ENCODE measurements around the gene TLR6. TPM values are rescaled to one million over a fixed set of nuclear protein-coding genes. Genes with fewer than 3 reads are reported as not detected.
A peak's percentile ranks its signal among the peaks of the same experiment; 100 is the strongest.

Gene TLR6
- polyA plus RNA-seq, 1 of the 3 experiments (the other 2 are of a cell fraction), result 0.10 TPM

- WGBS (ENCODE audit: low lambda C conversion rate), result 87% methylated on average over 1 of the region's 1 CpG
- no peak for DNase-seq
- Histone ChIP-seq H3K27me3 (ENCODE audit: insufficient read depth) (no peaks in the 10 kb centered on the region), H4K20me1 (ENCODE audit: insufficient read depth) (no peaks in the 10 kb centered on the region), H3K4me1 (ENCODE audit: control insufficient read depth in 1 of 2, insufficient read depth in 2 of 2, low read depth in 1 of 2, low read length in 1 of 2) (no peaks in the 10 kb centered on the region; a peak in 1 of 4 replicates), H3K9ac (no peak overlapping the region), H3K9me2 (no peaks in the 10 kb centered on the region), H3K36me3 (replicated peaks in 1 of 2; ENCODE audit: control insufficient read depth in 1 of 2, insufficient read depth in 2 of 2, low read length in 1 of 2) (peaks cover 0 to 57% of the 10 kb centered on the region in 2 experiments), H3K9me3 (no peaks in the 10 kb centered on the region), H3K4me2 (no peak overlapping the region), H3K79me2 (ENCODE audit: insufficient read depth) (peaks cover 9% of the 10 kb centered on the region; the same call in 1 of the 2 replicates), H3K4me3 (ENCODE audit: low read depth in 2 of 2, low read length in 1 of 2) (no peak overlapping the region), H2AFZ (ENCODE audit: low read depth) (no peak overlapping the region), H3F3A (replicated peaks; ENCODE audit: insufficient read depth) (peaks cover 4% of the 10 kb centered on the region), H3K27ac (ENCODE audit: low read depth in 2 of 2, low read length in 1 of 2) (no peak overlapping the region)
- TF ChIP-seq NRF1 (IDR thresholded peaks at IDR 0.05; ENCODE audit: low read depth, low read length) (no peak), JUND (IDR thresholded peaks at IDR 0.05) (no peak), EZH2phosphoT487 (IDR thresholded peaks at IDR 0.05; ENCODE audit: borderline replicate concordance, low read depth) (no peak), MAX (IDR thresholded peaks at IDR 0.05; ENCODE audit: low read depth) (no peak), USF1 (IDR thresholded peaks at IDR 0.05; ENCODE audit: borderline replicate concordance, low read depth) (no peak)
- CTCF ChIA-PET, result no interaction called here
- POLR2A ChIA-PET, result no interaction called here
Measured at GRCh38 chr4:38896940-38897339, 40.3 kb upstream of the TLR6 start.

GRCh38 chr4:38894322-38894982, 37.8 kb upstream of the TLR6 start:
- Histone ChIP-seq H3K27me3 (ENCODE audit: insufficient read depth) (no peaks in the 10 kb centered on the region), H3K79me2 (ENCODE audit: insufficient read depth) (peaks cover 17% of the 10 kb centered on the region), H3K4me3 (ENCODE audit: low read depth in 2 of 2, low read length in 1 of 2) (no peak overlapping the region), H3K36me3 (replicated peaks in 1 of 2; ENCODE audit: control insufficient read depth in 1 of 2, insufficient read depth in 2 of 2, low read length in 1 of 2) (peaks cover 0 to 62% of the 10 kb centered on the region in 2 experiments), H3K9me3 (no peaks in the 10 kb centered on the region), H3K9ac (no peak overlapping the region), H3K4me2 (no peak overlapping the region), H4K20me1 (ENCODE audit: insufficient read depth) (no peaks in the 10 kb centered on the region), H3K4me1 (ENCODE audit: control insufficient read depth in 1 of 2, insufficient read depth in 2 of 2, low read depth in 1 of 2, low read length in 1 of 2) (peaks cover 0 to 12% of the 10 kb centered on the region in 2 experiments; a peak in 2 of 4 replicates), H3K9me2 (no peaks in the 10 kb centered on the region), H2AFZ (ENCODE audit: low read depth) (no peak overlapping the region), H3K27ac (ENCODE audit: low read depth in 2 of 2, low read length in 1 of 2) (no peak overlapping the region), H3F3A (replicated peaks; ENCODE audit: insufficient read depth) (peaks cover 13% of the 10 kb centered on the region)
- ChIA-PET POLR2A (no interaction called here), CTCF (interaction anchor here (0.6 to 3.3 kb wide), 4 partner anchors 8 to 241 kb away, joined by 3 to 10 read pairs (median 7); no protein-coding TSS in a partner anchor)
- DNase-seq, result no peak
- TF ChIP-seq GABPA (IDR thresholded peaks at IDR 0.05; ENCODE audit: low read depth) (no peak), USF1 (IDR thresholded peaks at IDR 0.05; ENCODE audit: borderline replicate concordance, low read depth) (0 out of 2 replicates have a peak, but pooled peaks have one; percentile 14)
- WGBS (ENCODE audit: low lambda C conversion rate), result over 99% methylated on average over 7 of the region's 7 CpGs

Data from SK-N-SH (cell line).